EL (cell line): ENCODE data around the gene CASP8.

Experiments used
- DNase-seq: peaks from one replicate; pipeline ENCODE4 v3.0.0-alpha.2; 2016

The CASP8 gene

GRCh38 chr2:201244829-201245228 is 15.5 kb upstream of the CASP8 start:
- no peak for DNase-seq

- no peak for DNase-seq
These were observed 14.1 kb upstream of the CASP8 start for GRCh38 chr2:201246280-201246679.

DNA sequence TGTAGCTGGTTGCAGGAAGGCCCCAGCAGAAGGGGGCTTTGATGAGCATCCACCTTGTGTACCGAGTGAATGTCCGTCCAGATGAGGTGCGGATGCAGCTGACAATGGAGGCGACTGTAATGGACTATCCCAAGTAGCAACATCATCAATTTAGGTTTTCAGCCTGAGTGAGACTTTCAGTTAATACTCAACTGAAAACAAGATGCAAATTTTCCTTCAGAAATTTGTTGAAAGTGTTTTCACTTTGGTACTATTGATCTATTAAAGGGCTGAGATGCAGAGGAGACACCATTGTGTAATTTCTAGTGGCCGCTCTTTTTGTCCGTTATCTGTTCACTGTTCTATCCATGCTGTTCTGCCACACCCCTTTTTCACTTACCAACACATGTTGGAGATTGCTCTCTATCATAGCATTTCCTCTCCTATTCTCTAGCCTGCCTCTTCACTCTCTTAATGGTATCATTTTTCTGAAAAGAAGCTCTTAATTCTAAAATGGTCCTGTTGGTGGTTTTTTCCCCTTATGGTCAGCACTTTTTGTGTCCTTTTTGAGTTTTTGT is 12.0 kb upstream of the CASP8 start:
- DNase-seq: no peak

DNA sequence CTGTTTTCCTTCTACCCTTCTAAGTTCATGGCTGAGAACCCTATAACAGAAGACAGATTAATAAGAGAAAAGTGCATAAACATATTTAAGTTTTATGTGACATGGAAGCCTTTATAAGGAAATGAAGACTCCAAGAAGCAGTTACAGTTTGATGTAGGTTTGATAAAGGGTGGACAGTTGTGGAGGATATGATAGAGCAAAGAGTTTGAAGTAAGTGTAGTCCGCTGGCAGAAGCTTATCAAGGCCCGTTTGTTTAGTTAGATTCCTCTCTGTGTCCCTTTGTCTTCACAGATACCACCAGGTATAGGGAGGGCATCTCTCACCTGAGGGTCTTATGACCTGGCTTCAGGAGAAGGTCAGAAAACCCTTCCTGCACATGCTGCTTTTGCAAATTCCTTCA is 10.4 kb upstream of the CASP8 start:
- no peak for DNase-seq

- no peak for DNase-seq
These were observed 9.6 kb upstream of the CASP8 start for GRCh38 chr2:201250741-201251140.

DNA sequence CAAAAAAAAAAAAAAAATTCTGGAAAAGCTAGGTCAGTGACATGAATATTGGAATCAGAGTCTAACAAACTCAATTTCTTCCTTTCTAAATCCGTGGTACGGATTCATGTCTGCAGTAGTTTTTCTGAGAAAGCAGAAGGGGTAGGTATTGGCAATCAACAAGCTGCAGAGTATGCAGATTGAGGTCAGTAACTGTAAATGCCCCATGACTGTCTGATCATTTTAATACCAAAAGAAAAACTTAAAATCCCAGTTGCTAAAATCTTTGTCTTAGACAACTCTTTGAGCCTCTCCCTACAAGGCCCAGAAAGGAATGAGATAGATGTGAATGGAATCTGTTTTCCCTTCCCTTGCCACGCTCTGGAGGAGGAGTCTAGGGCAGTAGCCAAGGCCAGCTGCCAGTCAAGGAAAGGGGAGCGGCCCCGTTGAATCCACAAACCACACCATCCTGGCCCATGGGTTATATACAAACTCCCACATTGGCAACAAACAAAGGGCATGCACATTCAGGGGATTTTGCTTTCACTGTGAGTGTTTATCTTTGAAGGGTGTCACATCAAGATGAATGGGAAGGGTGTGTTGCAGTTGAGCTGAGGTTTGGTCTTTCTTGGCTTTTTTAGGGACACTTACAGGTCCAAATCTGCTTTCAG is 6.1 kb upstream of the CASP8 start:
- DNase-seq: peak; percentile 26

DNA sequence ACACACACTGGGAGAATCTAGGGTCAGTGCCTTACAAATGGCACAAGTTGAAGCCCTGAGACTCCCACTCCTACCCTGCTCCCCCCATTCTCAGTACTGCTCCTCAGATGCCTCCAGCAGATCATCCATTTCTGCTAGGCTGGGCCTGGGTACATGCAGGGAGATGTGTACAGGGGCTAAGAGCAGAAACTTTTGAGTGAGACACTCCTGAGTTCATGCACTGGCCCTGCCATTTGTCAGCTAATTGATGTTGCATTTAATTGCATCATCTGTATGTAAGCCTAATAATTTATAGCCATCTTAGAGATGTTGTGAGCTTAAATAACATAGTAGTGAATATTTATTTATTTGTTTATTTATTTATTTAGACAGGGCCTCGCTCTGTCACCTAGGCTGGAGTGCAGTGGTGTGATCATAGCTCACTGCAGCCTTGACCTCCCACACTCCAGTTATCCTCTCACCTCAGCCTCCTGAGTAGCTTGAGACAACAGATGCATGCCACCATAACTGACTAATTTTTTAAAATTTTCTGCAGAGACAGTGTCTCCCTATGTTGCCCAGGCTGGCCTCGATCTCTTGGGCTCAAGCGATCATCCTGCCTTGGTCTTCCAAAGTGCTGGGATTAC is 4.8 kb upstream of the CASP8 start:
- DNase-seq: no peak

DNA sequence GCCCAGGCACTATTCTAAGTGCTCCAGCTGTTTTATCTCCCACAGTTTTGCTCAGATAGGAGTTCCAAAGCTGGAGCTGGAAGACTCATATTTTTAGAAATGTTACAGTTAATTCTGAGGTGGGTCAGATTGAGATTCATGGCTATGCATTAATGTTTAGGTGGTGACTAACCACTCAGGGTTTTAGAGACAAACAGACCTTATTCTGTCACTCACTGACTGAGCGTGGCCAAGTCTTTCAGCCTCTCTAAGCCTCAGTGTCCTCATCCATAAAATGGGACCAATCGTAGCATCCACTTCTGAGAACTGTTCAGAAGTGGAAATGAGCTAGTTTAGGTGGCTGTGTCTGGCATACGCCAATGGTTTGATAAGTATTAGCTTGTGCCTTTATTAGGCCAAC is 4.3 kb upstream of the CASP8 start:
- DNase-seq: no peak

DNA sequence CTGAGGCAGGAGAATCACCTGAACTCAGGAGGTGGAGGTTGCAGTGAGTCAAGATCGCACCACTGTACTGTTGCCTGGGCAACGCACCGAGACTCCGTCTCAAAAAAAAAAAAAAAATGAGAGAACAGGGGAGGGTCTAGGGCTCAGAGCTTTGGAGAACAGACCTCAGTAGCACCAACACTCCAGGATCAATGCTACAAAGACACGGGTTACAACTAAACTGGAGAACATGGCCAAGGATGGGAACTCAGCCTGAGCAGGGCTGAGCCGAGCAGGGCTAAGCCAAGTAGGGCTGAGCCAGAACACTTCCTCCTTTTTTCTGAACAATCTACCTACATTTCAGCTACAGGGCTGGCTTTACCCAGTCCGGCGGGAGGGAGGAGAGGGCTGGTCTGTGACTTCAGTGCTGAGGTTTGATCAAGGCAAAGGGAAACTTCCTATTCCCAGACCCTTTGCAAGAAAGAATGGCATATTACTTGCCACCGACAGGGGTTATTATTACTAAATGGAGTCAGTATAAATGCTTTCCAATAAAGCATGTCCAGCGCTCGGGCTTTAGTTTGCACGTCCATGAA is 2.9 kb upstream of the CASP8 start:
- DNase-seq: no peak

GRCh38 chr2:201257956-201258665 is 2.2 kb upstream of the CASP8 start:
- DNase-seq: peak; percentile 75

DNA sequence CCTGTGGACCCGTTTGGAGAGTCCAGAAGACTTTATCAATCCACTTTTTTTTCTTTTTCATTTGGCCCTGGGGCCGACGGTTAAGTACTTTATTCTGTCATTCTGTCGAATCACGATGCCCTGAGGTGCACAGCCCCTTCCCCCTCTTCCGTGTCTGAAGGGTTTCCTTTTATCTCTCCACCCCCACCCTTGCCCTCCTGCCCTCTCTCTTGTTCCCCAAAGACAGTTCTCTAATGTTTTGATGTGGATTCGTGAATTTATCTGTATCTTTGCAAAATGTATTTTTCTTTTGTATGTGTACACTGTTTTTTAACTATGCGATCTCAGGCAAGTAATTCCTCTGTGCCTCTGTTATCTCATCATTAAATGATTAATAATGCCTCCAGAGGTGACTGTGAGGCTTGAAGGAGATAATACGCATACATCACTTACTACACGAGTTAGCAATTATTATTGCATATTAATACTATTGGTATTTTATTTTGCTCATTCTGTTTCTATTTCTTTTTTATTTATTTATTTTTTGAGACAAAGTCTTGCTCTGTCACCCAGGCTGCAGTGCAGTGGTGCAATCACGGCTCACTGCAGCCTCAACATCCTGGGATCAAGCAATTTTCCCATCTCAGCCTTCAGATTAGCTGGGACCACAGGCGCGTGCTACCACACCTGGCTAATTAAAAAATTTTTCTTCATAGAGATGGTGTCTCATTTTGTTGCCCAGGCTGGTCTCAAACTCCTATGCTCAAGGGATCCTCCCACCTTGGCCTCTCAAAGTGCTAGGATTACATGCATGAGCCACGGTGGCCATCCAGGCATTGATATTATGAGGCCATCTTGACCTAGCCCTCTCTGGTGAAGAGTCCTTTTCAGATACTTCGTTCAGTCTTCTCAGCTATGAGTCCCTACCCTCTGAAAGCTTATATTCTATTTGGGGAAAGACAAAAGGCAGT is 1.4 kb upstream of the CASP8 start:
- no peak for DNase-seq

DNA sequence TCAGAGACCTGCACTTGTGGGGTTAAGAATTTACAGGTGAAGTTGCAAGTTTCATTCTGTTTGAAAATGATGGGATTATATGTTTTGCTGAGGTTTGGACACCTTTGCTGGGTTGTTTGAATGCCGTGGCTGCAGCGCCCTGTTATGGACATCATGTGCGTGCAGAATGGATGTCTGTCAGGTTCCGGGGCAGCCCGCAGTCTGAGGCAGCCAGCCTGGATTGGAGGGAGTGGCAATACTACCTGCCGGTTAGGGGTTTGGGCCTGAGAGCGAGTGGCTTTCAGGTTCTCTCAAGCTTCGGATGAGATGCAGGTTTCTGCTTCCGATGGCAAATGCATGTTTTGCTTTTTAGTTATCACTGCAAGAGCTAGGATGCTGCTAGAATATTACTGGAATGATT is 1.1 kb downstream of the CASP8 start:
- DNase-seq: no peak

DNA sequence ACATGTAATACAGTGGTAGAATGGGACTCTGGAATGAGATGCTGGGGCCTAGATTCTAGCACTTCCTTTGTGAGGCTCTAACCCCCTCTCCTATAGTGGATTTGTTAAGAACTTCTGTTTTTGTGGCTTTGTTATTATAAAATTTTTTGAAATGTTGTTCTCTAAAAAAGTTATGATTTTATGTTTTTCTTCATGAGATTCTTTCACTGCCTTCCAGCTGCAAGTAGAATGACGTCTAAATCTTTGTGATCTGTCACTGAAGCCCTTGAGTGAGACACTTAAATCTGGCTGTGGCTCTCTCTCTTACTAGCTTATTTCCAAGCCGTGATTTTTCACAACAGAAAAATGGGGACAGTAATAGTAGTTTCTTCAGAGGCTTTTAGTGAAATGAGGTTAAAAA is 1.6 kb downstream of the CASP8 start:
- peak; percentile 12 for DNase-seq

- no peak for DNase-seq
These were observed 2.4 kb downstream of the CASP8 start for GRCh38 chr2:201262718-201263117.

GRCh38 chr2:201263779-201264178 is 3.4 kb downstream of the CASP8 start:
- no peak for DNase-seq

DNA sequence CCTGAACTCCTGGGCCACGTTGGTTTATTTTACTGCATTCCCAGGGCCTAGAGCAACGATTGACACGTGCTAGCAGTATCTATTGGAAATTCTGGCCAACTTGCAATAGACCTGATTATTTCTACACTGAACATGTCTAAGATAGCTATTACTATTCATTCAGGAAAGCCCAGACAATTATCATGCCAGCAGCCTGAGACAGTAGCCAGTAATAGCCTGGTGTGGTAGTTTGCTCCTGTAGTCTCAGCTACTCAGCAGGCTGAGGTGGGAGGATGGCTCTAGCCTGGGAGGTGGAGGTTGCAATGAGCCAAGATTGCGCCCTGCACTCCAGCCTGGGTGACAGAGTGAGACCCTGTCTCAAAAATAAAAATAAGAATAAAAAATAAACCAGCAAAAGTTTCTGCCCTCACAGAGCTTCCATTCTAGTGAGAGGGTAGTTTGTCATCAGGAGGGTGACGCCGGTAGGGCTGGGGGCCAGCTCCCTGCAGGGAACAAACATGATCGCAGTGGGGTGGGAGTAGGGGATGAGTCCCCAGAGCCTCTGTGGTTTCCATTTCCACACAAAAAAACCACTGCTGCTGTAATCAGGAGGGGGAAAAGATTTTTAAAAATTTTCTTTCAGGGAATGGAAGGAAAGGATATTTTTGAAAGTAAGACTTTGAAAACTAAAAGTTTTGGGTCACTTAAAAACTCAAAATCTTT is 4.3 kb downstream of the CASP8 start:
- DNase-seq: no peak

DNA sequence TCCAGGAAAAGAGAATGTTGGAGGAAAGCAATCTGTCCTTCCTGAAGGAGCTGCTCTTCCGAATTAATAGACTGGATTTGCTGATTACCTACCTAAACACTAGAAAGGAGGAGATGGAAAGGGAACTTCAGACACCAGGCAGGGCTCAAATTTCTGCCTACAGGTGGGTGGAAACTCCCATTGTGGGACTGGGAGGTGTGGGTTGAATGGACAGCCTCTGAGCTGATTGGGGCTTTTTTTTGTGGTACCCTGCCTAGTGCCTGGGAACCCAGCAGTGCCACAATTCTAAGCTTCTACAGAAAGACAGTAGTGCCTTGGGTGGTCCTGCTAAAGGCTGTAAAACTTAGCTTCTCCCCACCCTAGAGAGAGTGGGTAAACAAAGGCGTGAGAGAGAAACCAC is 6.3 kb downstream of the CASP8 start:
- no peak for DNase-seq

- DNase-seq: no peak
These were observed 7.1 kb downstream of the CASP8 start for GRCh38 chr2:201267278-201268030.

DNA sequence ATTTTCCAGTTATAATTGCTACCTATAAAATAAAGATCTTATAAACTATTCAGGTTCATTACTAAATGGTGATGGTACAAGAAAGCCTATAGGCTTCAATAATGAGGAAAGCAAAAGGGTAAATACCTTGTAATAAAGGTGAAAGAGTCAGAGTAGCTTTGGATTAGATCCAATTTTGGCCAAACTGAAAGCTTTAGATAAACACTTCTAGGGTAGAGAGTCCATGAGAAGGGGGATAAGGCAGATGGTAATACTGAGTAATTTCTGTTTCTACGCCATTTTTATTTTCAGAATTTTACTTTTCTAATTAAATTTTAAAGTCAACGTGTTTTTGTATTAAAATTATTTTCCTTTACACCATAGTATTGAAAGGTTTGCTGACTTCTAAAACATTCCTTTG is 9.4 kb downstream of the CASP8 start:
- DNase-seq: no peak

DNA sequence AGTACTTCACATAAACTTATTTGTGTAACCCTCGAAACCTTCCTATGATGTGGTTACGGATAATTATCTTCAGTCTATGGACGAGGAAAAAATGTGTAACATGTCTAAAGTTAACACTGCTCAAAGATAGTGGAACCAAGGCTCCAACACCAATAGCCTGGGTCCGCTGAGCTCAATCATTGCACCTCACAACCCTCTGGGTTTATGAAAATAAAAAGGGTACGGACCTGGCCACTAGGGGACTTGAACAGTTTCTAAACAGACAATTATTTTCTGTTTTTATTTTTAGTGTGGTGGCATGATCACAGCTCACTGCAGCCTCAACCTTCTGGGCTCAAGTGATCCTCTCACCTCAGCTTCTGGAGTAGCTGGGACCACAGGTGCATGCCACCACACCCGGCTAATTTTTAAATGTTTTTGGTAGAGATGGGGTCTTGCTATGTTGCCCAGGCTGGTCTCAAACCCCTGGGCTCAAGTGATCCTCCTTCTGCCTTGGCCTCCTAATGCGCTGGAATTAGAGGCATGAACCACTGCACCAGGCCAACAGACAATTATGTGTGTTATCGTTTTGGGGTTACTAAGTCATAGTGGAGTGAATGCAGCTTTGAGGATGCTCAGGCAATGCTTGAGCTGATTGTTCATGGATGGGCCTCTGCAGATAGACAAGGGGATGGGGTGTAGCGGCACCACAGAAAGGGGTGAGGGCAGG is 10.1 kb downstream of the CASP8 start:
- DNase-seq: no peak
